DND-41 (cell line): ENCODE measurements around the gene LEFTY2.

Experiments
- ATAC-seq: fragments of 200-7000 bp; cut with Tn5 transposase; 3 replicates; pipeline ENCODE4 v1.9.1; 2021; ENCODE audit warnings: low read depth; ENCODE audit not compliant: insufficient read depth
- DNase-seq: peaks from one replicate; pipeline ENCODE4 v3.0.0-alpha.2; 2020
- H2AFZ ChIP-seq: 2 replicates; pipeline ENCODE4 v1.6.0; 2012; ENCODE audit warnings: low read depth, low read length
- H3K27ac ChIP-seq: 2 replicates; pipeline ENCODE4 v1.5.1; 2012; ENCODE audit warnings: low read length, inconsistent platforms
- H3K27me3 ChIP-seq: fragments of 200-600 bp; sonication (generic); 2 replicates; pipeline ENCODE4 v1.6.0; 2012; ENCODE audit warnings: low read length, mild to moderate bottlenecking, inconsistent platforms; ENCODE audit not compliant: insufficient read depth, poor library complexity
- H3K36me3 ChIP-seq: 2 replicates; pipeline ENCODE4 v1.5.1; 2012; ENCODE audit warnings: low read length, inconsistent platforms; ENCODE audit not compliant: insufficient read depth
- H3K4me1 ChIP-seq: 2 replicates; pipeline ENCODE4 v1.5.1; 2012; ENCODE audit warnings: mild to moderate bottlenecking, low read length; ENCODE audit not compliant: insufficient read depth
- H3K4me2 ChIP-seq: 2 replicates; pipeline ENCODE4 v1.6.0; 2012; ENCODE audit warnings: mild to moderate bottlenecking, moderate library complexity, low read length, inconsistent platforms; ENCODE audit not compliant: insufficient read depth
- H3K4me3 ChIP-seq, 2 experiments: fragments of 200-600 bp in 1 of 2; shearing (Covaris generic) in 1 of 2; 2 replicates each; pipeline ENCODE4 v1.5.1; 2012 to 2016; ENCODE audit warnings: inconsistent platforms in 2 of 2, low read length in 2 of 2, mild to moderate bottlenecking in 2 of 2, low read depth in 1 of 2, moderate library complexity in 1 of 2
- H3K79me2 ChIP-seq: 2 replicates; pipeline ENCODE4 v1.6.0; 2012; ENCODE audit warnings: low read length, inconsistent platforms; ENCODE audit not compliant: insufficient read depth
- H3K9ac ChIP-seq: 2 replicates; pipeline ENCODE4 v1.6.0; 2012; ENCODE audit warnings: low read depth, mild to moderate bottlenecking, inconsistent platforms, low read length, moderate library complexity
- H3K9me3 ChIP-seq: 2 replicates; pipeline ENCODE4 v1.5.1; 2012; ENCODE audit warnings: low read length, moderate library complexity, mild to moderate bottlenecking, inconsistent platforms; ENCODE audit not compliant: insufficient read depth, severe bottlenecking
- H4K20me1 ChIP-seq: 2 replicates; pipeline ENCODE4 v1.6.0; 2012; ENCODE audit warnings: low read length; ENCODE audit not compliant: insufficient read depth
- CTCF ChIP-seq: IDR thresholded peaks from 2 replicates; pipeline ENCODE4 v1.5.1; 2012; ENCODE audit warnings: borderline replicate concordance, low read length, moderate library complexity, mild to moderate bottlenecking; ENCODE audit not compliant: poor library complexity, severe bottlenecking; ENCODE audit errors: extremely low read depth
- EZH2 ChIP-seq: IDR thresholded peaks from 3 replicates; pipeline ENCODE4 v1.6.1; 2012; ENCODE audit warnings: borderline replicate concordance, low read depth, mild to moderate bottlenecking, moderate library complexity, low read length, inconsistent platforms; ENCODE audit not compliant: severe bottlenecking

Gene LEFTY2

GRCh38 chr1:225908773-225909172, 32.2 kb downstream of the LEFTY2 start:
- Histone ChIP-seq H3K27ac (no peak overlapping the region), H3K27me3 (no peaks in the 10 kb centered on the region), H3K9ac (no peak overlapping the region), H3K4me3 (no peak overlapping the region), H4K20me1 (no peaks in the 10 kb centered on the region), H3K9me3 (no peaks in the 10 kb centered on the region), H3K4me2 (no peak overlapping the region), H3K36me3 (no peaks in the 10 kb centered on the region), H3K4me1 (no peaks in the 10 kb centered on the region), H3K79me2 (no peaks in the 10 kb centered on the region), H2AFZ (no peak overlapping the region)
- no peak for DNase-seq
- no peak for ATAC-seq
- no peak for TF ChIP-seq CTCF
- no peak for TF ChIP-seq EZH2

- Histone ChIP-seq H3K27me3 (no peaks in the 10 kb centered on the region), H3K4me3 (no peak overlapping the region), H3K9me3 (no peaks in the 10 kb centered on the region), H2AFZ (no peak overlapping the region), H3K4me1 (no peaks in the 10 kb centered on the region), H3K79me2 (no peaks in the 10 kb centered on the region), H3K27ac (no peak overlapping the region), H4K20me1 (no peaks in the 10 kb centered on the region), H3K4me2 (no peak overlapping the region), H3K36me3 (no peaks in the 10 kb centered on the region), H3K9ac (no peak overlapping the region)
- DNase-seq, result no peak
- no peak for ATAC-seq
- no peak for TF ChIP-seq CTCF
- no peak for TF ChIP-seq EZH2
Observed at GRCh38 chr1:225908013-225908640, 32.9 kb downstream of the LEFTY2 start.

GRCh38 chr1:225907341-225907740, 33.7 kb downstream of the LEFTY2 start:
- Histone ChIP-seq H3K4me2 (no peak overlapping the region), H3K79me2 (no peaks in the 10 kb centered on the region), H3K9ac (no peak overlapping the region), H3K4me1 (no peaks in the 10 kb centered on the region), H4K20me1 (no peaks in the 10 kb centered on the region), H3K27ac (no peak overlapping the region), H3K27me3 (no peaks in the 10 kb centered on the region), H2AFZ (no peak overlapping the region), H3K36me3 (no peaks in the 10 kb centered on the region), H3K9me3 (no peaks in the 10 kb centered on the region), H3K4me3 (no peak overlapping the region)
- no peak for ATAC-seq
- TF ChIP-seq CTCF (no peak), EZH2 (no peak)
- DNase-seq, result no peak

GRCh38 chr1:225906467-225906866, 34.6 kb downstream of the LEFTY2 start:
- no peaks in the 10 kb centered on the region for H3K79me2 ChIP-seq
- ATAC-seq (no peak), DNase-seq (no peak)
- no peaks in the 10 kb centered on the region for H3K27me3 ChIP-seq
- no peaks in the 10 kb centered on the region for H3K4me1 ChIP-seq
- no peaks in the 10 kb centered on the region for H3K9me3 ChIP-seq
- H4K20me1 ChIP-seq, result no peaks in the 10 kb centered on the region
- no peak overlapping the region for H3K9ac ChIP-seq
- no peak overlapping the region for H3K4me2 ChIP-seq
- no peaks in the 10 kb centered on the region for H3K36me3 ChIP-seq
- H2AFZ ChIP-seq, result no peak overlapping the region
- no peak for TF ChIP-seq EZH2
- no peak for TF ChIP-seq CTCF
- no peak overlapping the region for H3K4me3 ChIP-seq
- no peak overlapping the region for H3K27ac ChIP-seq
